GM18858 (cell line): ENCODE data around the gene CTSO.
"Not testable (repeated sequence)": the region's sequence is repeated elsewhere in the genome, so short reads cannot be mapped to it uniquely, and the experiment has no call there.

Source experiments
- ATAC-seq: cut with Tn5 transposase; IDR thresholded peaks from one replicate; pipeline ENCODE4 v1.9.1; 2021; ENCODE audit not compliant: unreplicated experiment

The CTSO gene

GRCh38 chr4:155908187-155909139 lies 45.2 kb downstream of the CTSO start:
- no peak for ATAC-seq

- no peak for ATAC-seq
Observed at GRCh38 chr4:155907556-155907955, 46.1 kb downstream of the CTSO start.

GRCh38 chr4:155906554-155907247 lies 47.0 kb downstream of the CTSO start:
- no peak for ATAC-seq

GRCh38 chr4:155904331-155904730 lies 49.3 kb downstream of the CTSO start:
- no peak for ATAC-seq

GRCh38 chr4:155903453-155903852 lies 50.2 kb downstream of the CTSO start, which contains the start of gene TDO2:
TSS of gene TDO2 (plus strand) at chr4:155903696. CDS start at chr4:155903759, 63 bp downstream.
- ATAC-seq = no peak

- ATAC-seq = no peak
Observed at GRCh38 chr4:155901013-155901412, 52.7 kb downstream of the CTSO start.

- no peak for ATAC-seq
Observed at GRCh38 chr4:155900381-155900780, 53.3 kb downstream of the CTSO start.

GRCh38 chr4:155899891-155900290 lies 53.8 kb downstream of the CTSO start:
- no peak for ATAC-seq

GRCh38 chr4:155898371-155898770 lies 55.3 kb downstream of the CTSO start:
- not testable (repeated sequence) for ATAC-seq

- ATAC-seq = no peak
Observed at GRCh38 chr4:155891058-155891457, 62.6 kb downstream of the CTSO start.

- no peak for ATAC-seq
Observed at GRCh38 chr4:155889946-155890345, 63.7 kb downstream of the CTSO start.

- ATAC-seq = peak; percentile 86
Observed at GRCh38 chr4:155889031-155889793, 64.5 kb downstream of the CTSO start.

GRCh38 chr4:155887847-155888570 lies 65.7 kb downstream of the CTSO start:
- no peak for ATAC-seq

- ATAC-seq = no peak
Observed at GRCh38 chr4:155887045-155887444, 66.6 kb downstream of the CTSO start.

GRCh38 chr4:155885666-155886065 lies 68.0 kb downstream of the CTSO start:
- no peak for ATAC-seq

- ATAC-seq = no peak
Observed at GRCh38 chr4:155883895-155884294, 69.8 kb downstream of the CTSO start.

GRCh38 chr4:155881555-155881954 lies 72.1 kb downstream of the CTSO start:
- ATAC-seq = no peak

- ATAC-seq = no peak
Observed at GRCh38 chr4:155879767-155880166, 73.9 kb downstream of the CTSO start.

GRCh38 chr4:155878611-155879010 lies 75.1 kb downstream of the CTSO start:
- ATAC-seq = no peak

- ATAC-seq = no peak
Observed at GRCh38 chr4:155877971-155878370, 75.7 kb downstream of the CTSO start.

GRCh38 chr4:155875878-155876277 lies 77.8 kb downstream of the CTSO start:
- no peak for ATAC-seq
